IMR-90 (cell line): ENCODE data around the gene ANO9. TPM values are rescaled to one million over a fixed set of nuclear protein-coding genes. Genes with fewer than 3 reads are reported as not detected.

Experiments
- ATAC-seq: fragments of 200-7000 bp; cut with Tn5 transposase; 2 replicates; pipeline ENCODE4 v1.9.1; 2020; ENCODE audit warnings: low read depth, mild to moderate bottlenecking, moderate library complexity
- BruUV-seq: library from RNA; stranded (reverse); fragments of 400-500 nt; replicated peaks from 2 replicates; lab custom pipeline; 2021; lab: Mats Ljungman, UMichigan
- CTCF ChIA-PET: fragments of 300-600 bp; formaldehyde crosslinking; extraction: SDS; loops from one replicate; lab custom pipeline; 2021; ENCODE audit warnings: antibody characterized with exemption; lab: Yijun Ruan, JAX
- POLR2A ChIA-PET: fragments of 300-600 bp; sonication (Branson Sonifier 250); formaldehyde crosslinking; loops from one replicate; lab custom pipeline; 2022; ENCODE audit warnings: antibody characterized with exemption; ENCODE audit not compliant: unreplicated experiment; lab: Charles Lee
- DNase-seq: peaks from one replicate; pipeline ENCODE4 v3.0.0; 2013
- H2AFZ ChIP-seq: replicated peaks from 2 replicates; pipeline ENCODE3; 2013; ENCODE audit warnings: low read length, mild to moderate bottlenecking; ENCODE audit not compliant: poor library complexity
- H2AK5ac ChIP-seq: 2 replicates; pipeline ENCODE4 v1.6.1; 2013; ENCODE audit warnings: low read depth, low read length, inconsistent platforms
- H2AK9ac ChIP-seq: replicated peaks from 2 replicates; pipeline ENCODE3; 2013; ENCODE audit warnings: mild to moderate bottlenecking, low read depth, low read length, moderate library complexity; ENCODE audit not compliant: poor library complexity
- H2BK120ac ChIP-seq: 2 replicates; pipeline ENCODE4 v1.6.1; 2013; ENCODE audit warnings: low read depth, low read length, inconsistent platforms
- H2BK15ac ChIP-seq: 3 replicates; pipeline ENCODE4 v1.6.1; 2013; ENCODE audit warnings: low read depth, low read length, inconsistent platforms
- H2BK20ac ChIP-seq: 2 replicates; pipeline ENCODE4 v1.6.1; 2013; ENCODE audit warnings: low read depth, mild to moderate bottlenecking, inconsistent platforms, low read length, moderate library complexity
- H2BK5ac ChIP-seq: 2 replicates; pipeline ENCODE4 v1.6.1; 2013; ENCODE audit warnings: mild to moderate bottlenecking, low read depth, low read length, inconsistent platforms; ENCODE audit not compliant: poor library complexity, severe bottlenecking
- H3K14ac ChIP-seq: replicated peaks from 2 replicates; pipeline ENCODE4 v1.6.1; 2013; ENCODE audit warnings: low read depth, low read length, inconsistent platforms
- H3K18ac ChIP-seq: 2 replicates; pipeline ENCODE4 v1.6.1; 2013; ENCODE audit warnings: low read depth, low read length, control low read depth
- H3K23ac ChIP-seq: 2 replicates; pipeline ENCODE4 v1.6.1; 2013; ENCODE audit warnings: low read depth, low read length, inconsistent platforms
- H3K27ac ChIP-seq: 2 replicates; pipeline ENCODE4 v1.5.1; 2013; ENCODE audit warnings: mild to moderate bottlenecking, control low read depth, low read length; ENCODE audit not compliant: insufficient read depth
- H3K27me3 ChIP-seq: 2 replicates; pipeline ENCODE4 v1.6.1; 2013; ENCODE audit warnings: low read length; ENCODE audit not compliant: control insufficient read depth, insufficient read depth
- H3K36me3 ChIP-seq: 2 replicates; pipeline ENCODE4 v1.6.1; 2013; ENCODE audit warnings: low read length, mixed read lengths; ENCODE audit not compliant: control insufficient read depth, insufficient read depth
- H3K4ac ChIP-seq: 2 replicates; pipeline ENCODE4 v1.6.1; 2013; ENCODE audit warnings: low read depth, low read length, inconsistent platforms
- H3K4me1 ChIP-seq: 2 replicates; pipeline ENCODE4 v1.6.1; 2013; ENCODE audit warnings: low read length, mixed read lengths; ENCODE audit not compliant: control insufficient read depth, insufficient read depth
- H3K4me2 ChIP-seq: 2 replicates; pipeline ENCODE4 v1.6.1; 2013; ENCODE audit warnings: low read depth, mild to moderate bottlenecking, control low read depth, low read length, moderate library complexity
- H3K4me3 ChIP-seq: 2 replicates; pipeline ENCODE4 v1.5.1; 2013; ENCODE audit warnings: low read depth, mild to moderate bottlenecking, control low read depth, low read length, moderate library complexity; ENCODE audit not compliant: insufficient read depth
- H3K56ac ChIP-seq: 2 replicates; pipeline ENCODE4 v1.6.1; 2013; ENCODE audit warnings: low read length, inconsistent platforms; ENCODE audit not compliant: insufficient read depth; ENCODE audit errors: extremely low read depth
- H3K79me1 ChIP-seq, 2 experiments: 2 replicates each; pipeline ENCODE4 v1.6.1; 2013; ENCODE audit warnings: low read length in 2 of 2, inconsistent platforms in 1 of 2, low read depth in 1 of 2
- H3K9ac ChIP-seq: 2 replicates; pipeline ENCODE4 v1.6.1; 2013; ENCODE audit warnings: low read depth, low read length, control low read depth
- H3K9me1 ChIP-seq: 2 replicates; pipeline ENCODE4 v1.6.1; 2013; ENCODE audit warnings: low read length, inconsistent platforms; ENCODE audit not compliant: insufficient read depth
- H3K9me3 ChIP-seq: 2 replicates; pipeline ENCODE4 v1.6.1; 2013; ENCODE audit warnings: low read length; ENCODE audit not compliant: control insufficient read depth, insufficient read depth
- H4K20me1 ChIP-seq: 2 replicates; pipeline ENCODE4 v1.6.1; 2013; ENCODE audit warnings: low read length, inconsistent platforms; ENCODE audit not compliant: insufficient read depth
- H4K5ac ChIP-seq: 2 replicates; pipeline ENCODE4 v1.6.1; 2013; ENCODE audit warnings: mild to moderate bottlenecking, low read depth, low read length, control low read depth
- H4K8ac ChIP-seq, 2 experiments: 2 replicates each; pipeline ENCODE4 v1.6.1; 2013; ENCODE audit warnings: low read depth in 2 of 2, low read length in 2 of 2, control low read depth in 1 of 2, inconsistent platforms in 1 of 2
- H4K91ac ChIP-seq: 2 replicates; pipeline ENCODE4 v1.6.1; 2013; ENCODE audit warnings: low read depth, low read length, inconsistent platforms; ENCODE audit not compliant: insufficient read depth
- BHLHE40 ChIP-seq: fragments of 150-350 bp; IDR thresholded peaks from 2 replicates; pipeline ENCODE4 v1.6.1; 2016; ENCODE audit warnings: mild to moderate bottlenecking, low read depth, low read length
- FOS ChIP-seq: fragments of 150-350 bp; IDR thresholded peaks from 2 replicates; pipeline ENCODE4 v1.6.1; 2016; ENCODE audit warnings: low read depth, low read length
- WGBS, 2 experiments: methylation state at CpG; one replicate each; pipeline versions ENCODE4 v1.1.5 to v1.1.7; 2013; ENCODE audit warnings: missing lambda C conversion rate in 2 of 2; ENCODE audit not compliant: insufficient read length in 1 of 2; ENCODE audit errors: extremely low coverage in 2 of 2; 5-methylcytosine and 5-hydroxymethylcytosine counted together
- dilution Hi-C: fragments of 300-500 bp; cut with HindIII; formaldehyde crosslinking; loops from one replicate; pipeline ENCODE4 v1.14.3; 2018; ENCODE audit warnings: low sequenced_read_pairs; ENCODE audit not compliant: unreplicated experiment
- in situ Hi-C: fragments of 300-500 bp; cut with MboI; formaldehyde crosslinking; loops from 3 replicates; pipeline ENCODE4 v1.14.3; 2019; ENCODE audit warnings: low sequenced_read_pairs, inconsistent platforms, mixed read lengths
- intact Hi-C: fragments of 100-400 bp; cut with micrococcal nuclease; formaldehyde crosslinking; loops from 2 replicates; pipeline ENCODE4 v1.10.0; 2022
- polyA plus RNA-seq, 3 experiments: library from polyadenylated mRNA; depleted of rRNA; stranded (reverse); fragments of >200 nt; gene quantifications; 2 replicates each; pipeline ENCODE4 v1.2.3, GENCODE V29; 2012; ENCODE audit warnings: low replicate concordance in 1 of 3
- total RNA-seq: library from RNA; depleted of rRNA; stranded (reverse); fragments of >200 nt; gene quantifications from 2 replicates; pipeline ENCODE4 v1.2.3, GENCODE V29; 2012

The ANO9 gene
- total and polyA plus RNA-seq, 2 of the 4 experiments (the other 2 are of a cell fraction): not detected

DNA sequence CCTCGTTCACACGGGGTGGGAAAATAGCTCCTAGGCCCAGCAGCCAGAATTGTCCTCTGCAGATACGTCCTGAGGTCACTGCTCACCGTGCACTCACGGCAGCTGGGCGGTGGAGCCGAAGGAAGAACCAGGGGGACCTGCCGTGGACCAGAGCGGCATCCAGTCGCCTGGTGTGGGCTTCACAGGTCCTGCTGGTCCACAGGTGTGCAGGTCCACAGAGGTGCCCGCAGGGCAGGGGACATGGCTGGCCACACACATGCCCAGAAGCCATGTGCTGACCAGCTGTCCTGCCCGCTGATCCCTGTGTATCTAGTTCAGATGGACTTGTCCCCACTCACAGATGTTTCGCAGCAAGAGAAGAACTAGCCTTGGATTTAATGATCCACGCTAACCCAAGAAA is 58.4 kb downstream of the ANO9 start:
- Histone ChIP-seq H2BK20ac (no peak overlapping the region), H3K4me1 (no peaks in the 10 kb centered on the region), H2BK120ac (no peak overlapping the region), H2BK15ac (no peak overlapping the region), H4K8ac (no peak overlapping the region), H3K56ac (no peak overlapping the region), H4K91ac (no peak overlapping the region), H3K9me1 (no peaks in the 10 kb centered on the region), H3K4me2 (no peak overlapping the region), H4K5ac (no peak overlapping the region), H3K79me1 (no peaks in the 10 kb centered on the region), H3K27me3 (peaks cover 5% of the 10 kb centered on the region; the same call in 1 of the 2 replicates), H3K9me3 (peaks cover 6% of the 10 kb centered on the region; the same call in 1 of the 2 replicates), H3K4me3 (no peak overlapping the region), H3K27ac (no peak overlapping the region), H2AK9ac (no peak overlapping the region), H3K18ac (no peak overlapping the region), H3K36me3 (peaks cover 15% of the 10 kb centered on the region; the same call in 1 of the 2 replicates), H2AK5ac (no peak overlapping the region), H2AFZ (no peak overlapping the region), H3K14ac (no peak overlapping the region), H3K9ac (no peak overlapping the region), H2BK5ac (no peak overlapping the region), H4K20me1 (no peaks in the 10 kb centered on the region), H3K23ac (no peak overlapping the region), H3K4ac (no peak overlapping the region)
- 91% methylated on average over 8 of the region's 14 CpGs; no CpG with 5 or more reads in 1 of the 2 experiments for WGBS, 2 experiments
- dilution Hi-C loops (no loop called here), intact Hi-C loops (no loop called here), in situ Hi-C loops (no loop called here)
- ATAC-seq (no peak), DNase-seq (no peak)
- ChIA-PET CTCF (no interaction called here), POLR2A (no interaction called here)
- BruUV-seq: no TSS peak
- no peak for TF ChIP-seq FOS
- no peak for TF ChIP-seq BHLHE40
